GDM1 (cell line): ENCODE results near the gene C5.

Experiments
- DNase-seq: peaks from one replicate; lab custom pipeline; 2025; lab: John Stamatoyannopoulos, UW

The C5 gene

GRCh38 chr9:120910643-120911042, 139.4 kb downstream of the C5 start:
- no peak for DNase-seq

GRCh38 chr9:120909904-120910303, 140.2 kb downstream of the C5 start:
- DNase-seq: no peak

- no peak for DNase-seq
Observed at GRCh38 chr9:120905315-120906164, 144.5 kb downstream of the C5 start.

- no peak for DNase-seq
Observed at GRCh38 chr9:120904978-120905301, 145.1 kb downstream of the C5 start.

GRCh38 chr9:120904061-120904977, 145.8 kb downstream of the C5 start:
- DNase-seq: no peak

GRCh38 chr9:120902569-120903535, 147.2 kb downstream of the C5 start:
- DNase-seq: no peak
